ENCODE results near the gene IFNA1. TPM values are rescaled to one million over a fixed set of nuclear protein-coding genes. Genes with fewer than 3 reads are reported as not detected.

Gene IFNA1
- total RNA-seq (not detected), polyA plus RNA-seq (not detected)

- 94% methylated on average over 4 of the region's 4 CpGs for WGBS
Measured at GRCh38 chr9:21440139-21440538, at the start of gene IFNA1. Gene IFNA1 (plus strand): TSS chr9:21440439. CDS start chr9:21440508, 69 bp downstream.

GRCh38 chr9:21392270-21392669 is 48.0 kb upstream of the IFNA1 start:
- WGBS = 85% methylated on average over 6 of the region's 6 CpGs
- no peak overlapping the region for H3K27ac ChIP-seq (ENCODE audit: low read depth)
- no peaks in the 10 kb centered on the region for H3K36me3 ChIP-seq (ENCODE audit: insufficient read depth)
- H3K4me1 ChIP-seq (ENCODE audit: insufficient read depth) = no peaks in the 10 kb centered on the region
- H3K4me3 ChIP-seq (ENCODE audit: low read depth, low read length) = no peak overlapping the region
- no peak for DNase-seq (ENCODE audit: extremely low spot score)

More at GRCh38 chr9:21440139-21440538, at the start of gene IFNA1:
- Histone ChIP-seq H3K27ac (ENCODE audit: low read depth) (no peak within 1 kb of the TSS), H3K4me3 (ENCODE audit: low read depth, low read length) (no peak within 1 kb of the TSS), H3K4me1 (ENCODE audit: insufficient read depth) (no peaks in the 10 kb centered on the region), H3K36me3 (ENCODE audit: insufficient read depth) (no peaks in the 10 kb centered on the region)
- DNase-seq (ENCODE audit: extremely low spot score) = no peak

- H3K27ac ChIP-seq (ENCODE audit: low read depth) = no peak overlapping the region
- H3K36me3 ChIP-seq (ENCODE audit: insufficient read depth) = no peaks in the 10 kb centered on the region
- peak overlapping the region; percentile 45 for H3K4me3 ChIP-seq (ENCODE audit: low read depth, low read length)
- no peak for DNase-seq (ENCODE audit: extremely low spot score)
- WGBS = 7% methylated on average over 40 of the region's 40 CpGs
- no peaks in the 10 kb centered on the region for H3K4me1 ChIP-seq (ENCODE audit: insufficient read depth)
Measured at GRCh38 chr9:21395778-21396717, 44.2 kb upstream of the IFNA1 start.

DNA sequence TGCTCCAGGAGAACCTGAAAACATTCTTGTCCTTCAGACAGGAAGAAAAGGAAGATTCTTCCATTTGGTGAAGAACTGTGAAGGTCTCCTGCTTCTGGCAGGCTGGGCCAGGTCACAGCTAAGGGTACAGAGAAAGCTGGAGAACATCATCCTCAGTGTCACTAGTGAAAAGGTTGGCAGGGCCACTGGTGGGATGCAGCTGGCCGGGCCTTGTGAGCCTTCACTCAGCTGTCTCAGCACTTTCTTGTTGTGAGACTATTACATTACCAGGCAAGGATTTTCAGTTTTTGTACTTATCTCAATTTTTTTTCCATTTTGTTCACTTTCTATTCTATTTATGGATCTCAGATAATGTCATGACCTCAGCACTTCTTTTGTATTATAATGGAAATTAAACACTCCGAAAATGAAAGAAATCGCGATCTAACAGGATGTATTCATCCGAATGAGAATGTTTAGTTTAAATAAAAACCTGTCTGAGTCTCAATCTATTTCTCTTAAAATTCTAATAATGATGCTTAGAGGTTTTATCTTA is 41.2 kb upstream of the IFNA1 start:
- whole genome bisulfite sequencing = 85% methylated on average over 5 of the region's 5 CpGs
- no peak overlapping the region for H3K4me3 ChIP-seq (ENCODE audit: low read depth, low read length)
- H3K36me3 ChIP-seq (ENCODE audit: insufficient read depth) = no peaks in the 10 kb centered on the region
- no peak overlapping the region for H3K27ac ChIP-seq (ENCODE audit: low read depth)
- no peaks in the 10 kb centered on the region for H3K4me1 ChIP-seq (ENCODE audit: insufficient read depth)
- DNase-seq (ENCODE audit: extremely low spot score) = no peak

DNA sequence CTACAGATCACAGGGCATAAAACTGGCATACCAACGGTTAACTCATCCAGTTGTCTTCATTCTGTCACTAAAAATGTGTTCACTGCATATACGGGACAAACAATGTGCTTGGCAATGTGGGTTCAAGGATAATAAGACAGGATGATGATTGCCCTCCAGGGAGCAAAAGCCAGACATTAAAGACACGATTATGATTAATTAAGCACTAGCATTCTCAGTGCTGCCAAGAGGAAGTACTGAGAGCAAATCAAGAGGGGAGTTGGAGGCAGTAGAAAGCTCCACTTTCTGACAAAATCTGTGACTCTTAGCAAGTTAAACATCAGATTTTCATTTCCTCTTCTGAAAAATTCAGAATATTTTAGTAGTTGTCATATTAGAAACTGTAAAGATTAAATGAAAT is 40.3 kb upstream of the IFNA1 start:
- WGBS = 45% methylated on average over 3 of the region's 3 CpGs
- DNase-seq (ENCODE audit: extremely low spot score) = no peak
- no peaks in the 10 kb centered on the region for H3K4me1 ChIP-seq (ENCODE audit: insufficient read depth)

DNA sequence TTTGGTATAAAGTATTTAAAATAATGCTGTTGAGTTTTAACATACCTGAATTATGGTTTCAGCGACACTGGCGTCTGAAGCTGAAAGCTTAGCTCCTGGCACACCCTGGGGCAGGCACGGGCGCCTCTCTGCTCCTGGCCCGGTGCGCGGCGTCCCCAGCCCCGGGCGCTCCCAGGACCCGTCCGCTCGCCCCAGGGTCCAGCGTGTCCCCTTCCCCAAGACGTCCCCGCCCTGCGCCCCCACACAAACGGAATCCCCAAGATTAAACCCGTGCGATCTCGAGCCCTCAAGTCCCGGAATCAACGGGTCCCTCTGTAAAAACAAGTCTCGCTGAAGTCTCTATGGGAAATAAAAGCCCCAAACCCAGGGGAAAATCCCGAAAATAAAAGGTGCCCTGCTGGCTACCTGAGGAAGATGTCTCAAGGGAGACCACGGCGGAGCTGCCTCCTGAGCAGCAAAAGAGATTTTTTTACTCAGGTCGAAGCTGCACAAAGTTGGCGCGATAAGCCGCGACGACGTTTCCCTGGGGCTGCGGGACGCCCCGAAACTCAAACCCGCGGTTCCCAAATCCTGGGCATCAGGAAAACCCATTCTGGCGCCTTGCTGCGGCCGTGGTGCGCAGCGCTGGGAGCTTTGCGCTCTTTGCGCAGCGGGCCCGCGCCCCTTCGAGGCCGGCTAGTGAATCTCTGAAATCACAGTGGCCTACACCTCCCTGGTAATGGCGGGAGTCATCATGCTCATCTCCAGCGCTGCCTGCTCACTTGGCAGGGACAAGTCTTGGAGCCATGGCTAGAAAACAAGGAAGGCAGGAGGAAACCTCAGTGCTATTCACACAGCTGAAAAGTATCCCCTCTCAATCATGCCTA is 37.6 kb upstream of the IFNA1 start:
- DNase-seq (ENCODE audit: extremely low spot score) = no peak
- Histone ChIP-seq H3K4me3 (ENCODE audit: low read depth, low read length) (peak overlapping the region; percentile 11), H3K4me1 (ENCODE audit: insufficient read depth) (no peaks in the 10 kb centered on the region), H3K36me3 (ENCODE audit: insufficient read depth) (no peaks in the 10 kb centered on the region), H3K27ac (ENCODE audit: low read depth) (no peak overlapping the region)
- WGBS = 1% methylated on average over 53 of the region's 53 CpGs

More for the DNA sequence above, 40.3 kb upstream of the IFNA1 start:
- no peak overlapping the region for H3K4me3 ChIP-seq (ENCODE audit: low read depth, low read length)
- no peak overlapping the region for H3K27ac ChIP-seq (ENCODE audit: low read depth)
- H3K36me3 ChIP-seq (ENCODE audit: insufficient read depth) = no peaks in the 10 kb centered on the region

DNA sequence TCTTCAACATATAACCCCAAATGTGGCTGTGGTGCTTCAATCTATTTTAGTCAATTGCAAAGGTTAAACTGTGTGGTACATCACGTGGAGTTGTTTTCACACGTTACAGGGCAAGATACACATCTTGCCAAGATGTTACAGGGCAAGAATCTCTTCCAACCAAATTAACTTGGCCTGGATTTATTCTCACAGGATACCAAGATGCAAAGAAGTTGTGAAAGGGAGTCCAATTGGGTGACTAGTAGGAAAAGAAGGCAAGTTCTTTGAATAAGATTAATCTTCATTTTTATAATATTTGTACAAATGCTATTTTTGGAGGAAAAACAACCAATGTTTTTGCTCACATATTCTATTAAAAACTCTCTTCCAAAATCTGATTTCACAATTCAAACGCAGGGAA is 36.1 kb upstream of the IFNA1 start:
- WGBS = 58% methylated on average over 3 of the region's 3 CpGs
- Histone ChIP-seq H3K27ac (ENCODE audit: low read depth) (no peak overlapping the region), H3K36me3 (ENCODE audit: insufficient read depth) (no peaks in the 10 kb centered on the region), H3K4me1 (ENCODE audit: insufficient read depth) (no peaks in the 10 kb centered on the region), H3K4me3 (ENCODE audit: low read depth, low read length) (no peak overlapping the region)
- no peak for DNase-seq (ENCODE audit: extremely low spot score)

DNA sequence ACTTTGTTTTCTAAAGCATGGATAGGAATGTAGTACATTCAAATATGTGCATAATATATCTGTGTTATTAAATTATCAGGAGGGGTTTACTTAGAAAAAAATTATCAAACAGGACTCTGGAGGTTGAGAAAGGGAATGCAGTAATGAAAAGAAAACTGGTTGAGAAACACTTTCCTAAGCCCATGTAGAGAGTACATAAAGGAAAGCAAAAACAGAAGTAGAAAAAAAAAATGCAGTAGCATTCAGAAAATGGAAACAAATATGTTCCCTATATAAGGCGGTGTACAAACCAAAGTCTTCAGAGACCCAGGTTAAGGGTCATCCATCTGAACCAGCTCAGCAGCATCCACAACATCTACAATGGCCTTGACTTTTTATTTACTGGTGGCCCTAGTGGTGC is 31.4 kb upstream of the IFNA1 start, which contains the start of gene IFNA8:
TSS of gene IFNA8 (plus strand) at position 301 of the 400 bp plus-strand sequence. CDS start at position 361, 60 bp downstream.
- WGBS = 81% methylated on average over 1 of the region's 1 CpG
- no peak for DNase-seq (ENCODE audit: extremely low spot score)
- H3K4me3 ChIP-seq (ENCODE audit: low read depth, low read length) = no peak within 1 kb of the TSS

DNA sequence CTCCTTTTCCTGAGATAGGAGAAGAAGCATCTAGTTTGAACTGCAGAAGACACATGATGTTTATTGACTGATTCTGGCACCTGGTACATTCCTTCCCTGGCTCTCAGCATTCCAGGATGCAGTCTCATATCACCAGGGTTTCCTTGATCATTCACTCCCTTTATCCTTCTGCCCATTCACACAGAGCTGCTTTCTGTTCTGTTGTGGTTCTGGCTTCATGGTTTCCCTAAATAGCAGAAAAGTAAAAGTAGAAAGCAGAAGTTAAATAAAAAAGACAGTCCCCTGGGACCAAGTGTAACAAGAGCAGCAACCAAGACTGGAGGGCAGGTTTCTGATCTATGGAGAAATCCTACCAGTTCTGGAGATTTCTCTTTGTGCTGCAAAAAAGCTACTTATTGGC is 28.1 kb upstream of the IFNA1 start:
- Histone ChIP-seq H3K36me3 (ENCODE audit: insufficient read depth) (no peaks in the 10 kb centered on the region), H3K27ac (ENCODE audit: low read depth) (no peak overlapping the region), H3K4me3 (ENCODE audit: low read depth, low read length) (no peak overlapping the region), H3K4me1 (ENCODE audit: insufficient read depth) (no peaks in the 10 kb centered on the region)
- DNase-seq (ENCODE audit: extremely low spot score) = no peak

More for the DNA sequence above, 31.4 kb upstream of the IFNA1 start, which contains the start of gene IFNA8:
- no peak within 1 kb of the TSS for H3K27ac ChIP-seq (ENCODE audit: low read depth)
- H3K4me1 ChIP-seq (ENCODE audit: insufficient read depth) = no peaks in the 10 kb centered on the region
- no peaks in the 10 kb centered on the region for H3K36me3 ChIP-seq (ENCODE audit: insufficient read depth)

GRCh38 chr9:21413151-21413550 is 27.1 kb upstream of the IFNA1 start:
- 85% methylated on average over 4 of the region's 4 CpGs for WGBS
- Histone ChIP-seq H3K4me1 (ENCODE audit: insufficient read depth) (no peaks in the 10 kb centered on the region), H3K27ac (ENCODE audit: low read depth) (no peak overlapping the region), H3K4me3 (ENCODE audit: low read depth, low read length) (no peak overlapping the region), H3K36me3 (ENCODE audit: insufficient read depth) (no peaks in the 10 kb centered on the region)
- no peak for DNase-seq (ENCODE audit: extremely low spot score)

GRCh38 chr9:21413624-21414023 is 26.6 kb upstream of the IFNA1 start:
- Histone ChIP-seq H3K4me3 (ENCODE audit: low read depth, low read length) (no peak overlapping the region), H3K27ac (ENCODE audit: low read depth) (no peak overlapping the region), H3K4me1 (ENCODE audit: insufficient read depth) (no peaks in the 10 kb centered on the region), H3K36me3 (ENCODE audit: insufficient read depth) (no peaks in the 10 kb centered on the region)
- 72% methylated on average over 5 of the region's 5 CpGs for WGBS
- DNase-seq (ENCODE audit: extremely low spot score) = no peak

DNA sequence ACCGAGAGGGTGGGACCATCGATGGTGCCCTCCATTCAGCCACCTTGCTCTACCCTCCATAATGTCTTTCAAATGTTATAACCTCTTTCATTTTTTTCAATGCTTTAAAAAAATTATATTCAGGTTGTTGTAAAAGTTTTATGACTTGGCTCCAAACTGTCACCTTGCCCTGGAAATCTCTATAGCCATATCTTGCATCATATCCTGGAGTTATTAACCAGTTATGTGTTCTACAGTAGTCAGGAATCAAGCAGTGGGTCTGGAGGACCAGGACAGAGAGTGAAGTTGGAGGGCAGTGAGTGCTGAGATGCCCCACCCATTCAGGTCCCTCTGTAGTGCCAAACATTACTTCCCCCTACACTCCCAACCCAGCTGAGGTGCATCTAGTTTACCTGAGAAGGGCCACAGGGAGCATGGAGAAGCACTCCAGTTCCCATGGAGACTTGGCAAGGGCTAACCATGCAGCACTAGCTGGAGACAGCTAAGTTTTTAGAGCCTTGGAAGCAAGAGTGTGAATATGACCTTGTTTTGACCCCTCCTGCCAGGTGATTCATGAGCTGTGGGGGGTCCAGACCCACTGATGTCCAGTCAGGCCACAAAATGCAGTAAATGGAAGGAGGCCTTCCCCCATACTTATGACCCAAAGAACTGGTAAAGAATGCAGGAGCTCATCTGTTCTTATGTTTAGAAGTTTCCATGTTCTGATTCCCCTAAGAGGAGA is 25.9 kb upstream of the IFNA1 start:
- 96% methylated on average over 2 of the region's 2 CpGs for WGBS
- no peaks in the 10 kb centered on the region for H3K4me1 ChIP-seq (ENCODE audit: insufficient read depth)
- no peak overlapping the region for H3K27ac ChIP-seq (ENCODE audit: low read depth)
- no peak for DNase-seq (ENCODE audit: extremely low spot score)
- no peaks in the 10 kb centered on the region for H3K36me3 ChIP-seq (ENCODE audit: insufficient read depth)
- H3K4me3 ChIP-seq (ENCODE audit: low read depth, low read length) = no peak overlapping the region

Data from urinary bladder (tissue), 4 donors.